ENCODE results near the gene IGF1R.

Gene IGF1R

DNA sequence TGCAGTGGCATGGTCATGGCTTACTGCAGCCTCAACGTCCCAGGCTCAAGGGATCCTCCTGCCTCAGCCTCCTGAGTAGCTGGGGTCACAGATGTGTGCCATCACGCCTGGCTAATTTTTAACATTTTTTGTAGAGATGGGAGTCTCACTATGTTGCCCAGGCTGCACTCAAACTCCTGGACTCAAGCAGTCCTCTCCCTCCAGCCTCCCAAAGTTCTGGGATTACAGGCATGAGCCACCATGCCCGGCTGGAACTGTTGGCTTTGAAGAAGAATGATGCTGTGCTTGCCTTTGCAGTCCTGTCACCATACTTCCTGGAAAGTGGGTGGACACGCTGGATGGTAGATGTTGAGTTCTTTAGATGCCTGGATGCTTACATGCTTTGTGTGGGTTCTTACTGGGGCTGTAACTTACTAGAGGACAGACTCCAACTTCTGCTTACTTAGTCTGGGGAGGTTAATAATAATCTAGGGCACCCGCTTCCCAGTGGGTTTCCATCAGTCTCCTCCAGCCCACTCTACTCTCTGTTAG is 36.7 kb downstream of the IGF1R start:
- no peaks in the 10 kb centered on the region for H3K36me3 Mint-ChIP-seq (ENCODE audit: insufficient read depth)
- DNase-seq (ENCODE audit: low spot score in 2 of 2): no peak
- no peaks in the 10 kb centered on the region for H3K4me1 Mint-ChIP-seq
- H3K9me3 Mint-ChIP-seq: no peaks in the 10 kb centered on the region
- no peak overlapping the region for H3K4me3 Mint-ChIP-seq
- H3K27ac Mint-ChIP-seq (ENCODE audit: low read depth): no peak overlapping the region
- no peak for ATAC-seq (replicated peaks; ENCODE audit: extremely low read depth, poor library complexity, severe bottlenecking)
- peaks cover 36% of the 10 kb centered on the region for H3K27me3 Mint-ChIP-seq

DNA sequence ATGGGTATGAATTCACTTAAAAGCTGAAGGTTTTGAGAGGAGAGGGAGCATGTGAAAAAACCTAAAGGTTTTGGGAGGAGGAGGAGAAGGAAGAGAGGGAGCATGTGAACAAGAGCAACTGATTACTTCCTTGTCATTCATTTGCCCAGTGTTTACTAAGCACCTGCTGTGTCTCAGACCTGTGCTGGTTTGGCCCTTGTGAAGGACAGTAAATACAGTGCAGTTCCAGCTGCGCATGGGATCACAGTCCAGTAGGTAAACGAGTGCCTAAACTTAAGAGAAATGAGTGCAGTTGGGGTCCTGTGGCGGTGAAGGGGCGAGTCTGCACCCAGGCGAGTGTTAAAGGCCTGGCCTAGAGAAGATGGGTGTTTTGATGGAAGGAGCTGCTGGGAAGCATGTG is 38.6 kb downstream of the IGF1R start:
- H3K4me3 Mint-ChIP-seq: no peak overlapping the region
- no peak overlapping the region for H3K27ac Mint-ChIP-seq (ENCODE audit: low read depth)
- H3K27me3 Mint-ChIP-seq: peaks cover 23% of the 10 kb centered on the region
- ATAC-seq (replicated peaks; ENCODE audit: extremely low read depth, poor library complexity, severe bottlenecking) (no peak), DNase-seq (ENCODE audit: low spot score in 2 of 2) (no peak)
- H3K36me3 Mint-ChIP-seq (ENCODE audit: insufficient read depth): no peaks in the 10 kb centered on the region
- H3K4me1 Mint-ChIP-seq: no peaks in the 10 kb centered on the region
- H3K9me3 Mint-ChIP-seq: no peaks in the 10 kb centered on the region

DNA sequence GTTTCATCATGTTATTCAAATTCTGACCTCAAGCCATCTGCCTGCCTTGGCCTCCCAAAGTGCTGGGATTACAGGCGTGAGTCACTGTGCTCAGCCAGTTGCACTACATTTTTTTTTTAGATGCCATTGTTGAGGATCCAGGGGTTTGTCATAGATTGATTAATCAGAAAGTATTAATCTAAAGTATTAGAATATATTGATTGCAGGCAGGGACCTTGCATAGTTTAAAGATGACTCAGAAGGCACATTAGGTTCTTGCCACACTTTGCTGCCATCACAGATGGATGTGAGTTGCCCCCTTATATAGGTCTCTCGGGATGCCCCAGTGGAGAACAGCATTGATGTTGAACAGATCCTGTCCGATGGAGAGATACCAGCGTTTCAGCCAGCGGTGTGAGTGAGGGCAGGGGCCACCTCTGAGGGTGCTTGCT is 41.1 kb downstream of the IGF1R start:
- ATAC-seq (replicated peaks; ENCODE audit: extremely low read depth, poor library complexity, severe bottlenecking): no peak
- Mint-ChIP-seq H3K9me3 (no peaks in the 10 kb centered on the region), H3K4me1 (no peaks in the 10 kb centered on the region), H3K36me3 (ENCODE audit: insufficient read depth) (no peaks in the 10 kb centered on the region), H3K27me3 (peaks cover 25% of the 10 kb centered on the region), H3K27ac (ENCODE audit: low read depth) (no peak overlapping the region), H3K4me3 (no peak overlapping the region)
- DNase-seq (ENCODE audit: low spot score in 2 of 2): no peak

DNA sequence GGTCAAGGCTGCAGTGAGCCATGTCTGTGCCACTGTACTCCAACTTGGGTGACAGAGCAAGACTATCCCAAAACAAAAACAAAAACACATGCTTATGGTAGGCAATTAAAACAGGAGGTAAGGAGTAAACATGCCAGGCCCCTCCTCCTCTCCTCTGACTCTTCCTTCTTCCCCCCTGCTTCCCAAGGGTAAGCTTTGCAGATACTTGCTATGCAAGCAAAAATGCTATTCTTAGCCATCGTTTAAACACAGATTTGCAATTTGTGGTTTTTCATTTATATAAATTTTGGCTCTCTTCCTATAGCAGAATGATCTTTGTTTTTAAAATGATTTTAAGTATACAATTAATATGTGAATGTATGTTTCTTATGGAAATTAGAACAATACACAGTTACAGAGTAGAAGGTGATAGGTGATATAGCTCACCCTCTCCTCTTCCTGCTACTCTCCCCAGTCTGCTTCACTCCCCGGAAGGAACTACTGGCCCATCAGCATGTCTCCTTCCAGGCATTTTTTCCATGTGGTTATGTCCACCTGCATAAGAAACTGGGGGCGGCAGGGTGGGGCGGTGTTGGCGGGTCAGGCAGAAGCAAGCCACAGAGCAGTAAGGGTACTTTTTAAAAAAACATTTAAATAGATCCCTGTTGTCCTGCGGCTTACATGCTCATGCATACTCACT is 42.1 kb downstream of the IGF1R start:
- Mint-ChIP-seq H3K4me1 (no peaks in the 10 kb centered on the region), H3K36me3 (ENCODE audit: insufficient read depth) (no peaks in the 10 kb centered on the region)

DNA sequence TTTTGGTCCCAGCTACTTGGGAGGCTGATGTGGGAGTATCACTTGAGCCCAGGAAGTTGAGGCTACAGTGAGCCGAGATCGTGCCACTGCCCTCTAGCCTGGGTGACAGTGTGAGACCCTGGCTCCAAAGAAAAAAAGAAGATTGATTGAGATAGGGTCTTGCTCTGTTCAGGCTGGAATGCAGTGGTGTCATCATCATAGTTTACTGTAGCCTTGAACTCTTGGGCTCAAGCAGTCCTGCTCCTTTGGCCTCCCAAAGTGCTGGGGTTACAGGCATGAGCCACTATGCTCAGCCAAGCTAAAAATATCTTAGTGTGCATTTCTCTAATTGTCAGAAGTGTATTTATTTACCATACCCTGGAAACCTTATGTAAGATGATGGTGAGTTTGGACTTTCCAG is 43.9 kb downstream of the IGF1R start:
- Mint-ChIP-seq H3K4me1 (no peaks in the 10 kb centered on the region), H3K27ac (ENCODE audit: low read depth) (no peak overlapping the region)
- no peak for ATAC-seq (replicated peaks; ENCODE audit: extremely low read depth, poor library complexity, severe bottlenecking)

More for the DNA sequence above, 42.1 kb downstream of the IGF1R start:
- no peak for ATAC-seq (replicated peaks; ENCODE audit: extremely low read depth, poor library complexity, severe bottlenecking)
- no peak for DNase-seq (ENCODE audit: low spot score in 2 of 2)
- H3K27me3 Mint-ChIP-seq: peaks cover 34% of the 10 kb centered on the region
- H3K27ac Mint-ChIP-seq (ENCODE audit: low read depth): no peak overlapping the region
- no peaks in the 10 kb centered on the region for H3K9me3 Mint-ChIP-seq
- H3K4me3 Mint-ChIP-seq: no peak overlapping the region

DNA sequence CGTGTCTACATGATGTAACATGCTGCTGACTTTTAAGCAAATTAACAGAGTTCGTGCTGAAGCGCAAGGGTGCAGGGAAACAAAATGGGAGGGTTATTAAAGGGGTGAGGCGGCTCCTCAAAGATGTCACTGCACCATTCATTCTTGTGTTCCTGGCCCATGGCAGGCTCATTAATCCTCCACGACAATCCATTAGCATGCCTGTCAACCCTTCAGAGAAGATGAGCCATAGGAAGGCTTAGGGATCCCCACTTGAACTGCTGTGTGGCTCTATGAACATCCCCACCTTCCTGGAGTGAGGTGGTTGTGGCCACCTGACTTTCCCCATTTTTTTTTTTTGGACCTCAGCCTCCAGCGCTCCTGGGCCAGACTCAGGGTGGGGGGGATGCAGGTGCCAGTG is 45.8 kb downstream of the IGF1R start:
- no peak overlapping the region for H3K27ac Mint-ChIP-seq (ENCODE audit: low read depth)

More for the DNA sequence above, 43.9 kb downstream of the IGF1R start:
- no peak for DNase-seq (ENCODE audit: low spot score in 2 of 2)
- H3K27me3 Mint-ChIP-seq: peaks cover 34% of the 10 kb centered on the region
- H3K4me3 Mint-ChIP-seq: no peak overlapping the region
- no peaks in the 10 kb centered on the region for H3K9me3 Mint-ChIP-seq
- H3K36me3 Mint-ChIP-seq (ENCODE audit: insufficient read depth): no peaks in the 10 kb centered on the region

DNA sequence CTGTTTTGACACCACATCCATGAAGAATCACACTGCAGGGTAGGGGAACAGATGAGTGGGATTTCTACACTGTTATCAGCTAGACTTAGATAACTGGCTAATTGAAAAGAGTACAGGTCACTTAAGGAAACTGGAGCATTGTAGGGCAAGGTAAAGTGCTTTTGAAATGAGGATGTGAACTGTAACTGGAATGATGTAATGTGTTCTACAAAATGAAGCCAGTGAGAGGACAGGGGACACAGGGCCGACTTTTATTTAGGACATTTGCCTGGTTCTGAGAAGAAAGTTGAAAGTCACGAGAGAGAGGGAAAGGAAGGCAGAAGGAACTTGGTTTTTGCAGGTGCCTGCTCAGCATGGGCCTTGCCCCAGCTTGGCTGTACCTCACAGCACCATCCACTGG is 50.5 kb downstream of the IGF1R start:
- H3K9me3 Mint-ChIP-seq: no peaks in the 10 kb centered on the region
- no peak for DNase-seq (ENCODE audit: low spot score in 2 of 2)
- no peak for ATAC-seq (replicated peaks; ENCODE audit: extremely low read depth, poor library complexity, severe bottlenecking)
- H3K4me1 Mint-ChIP-seq: no peaks in the 10 kb centered on the region
- H3K4me3 Mint-ChIP-seq: no peak overlapping the region
- peaks cover 42% of the 10 kb centered on the region for H3K27me3 Mint-ChIP-seq
- H3K27ac Mint-ChIP-seq (ENCODE audit: low read depth): no peak overlapping the region
- peaks cover 6% of the 10 kb centered on the region for H3K36me3 Mint-ChIP-seq (ENCODE audit: insufficient read depth)

More for the DNA sequence above, 45.8 kb downstream of the IGF1R start:
- no peak for ATAC-seq (replicated peaks; ENCODE audit: extremely low read depth, poor library complexity, severe bottlenecking)
- DNase-seq (ENCODE audit: low spot score in 2 of 2): no peak
- H3K27me3 Mint-ChIP-seq: peaks cover 42% of the 10 kb centered on the region
- H3K4me3 Mint-ChIP-seq: no peak overlapping the region
- peaks cover 4% of the 10 kb centered on the region for H3K36me3 Mint-ChIP-seq (ENCODE audit: insufficient read depth)
- no peaks in the 10 kb centered on the region for H3K9me3 Mint-ChIP-seq
- no peaks in the 10 kb centered on the region for H3K4me1 Mint-ChIP-seq

DNA sequence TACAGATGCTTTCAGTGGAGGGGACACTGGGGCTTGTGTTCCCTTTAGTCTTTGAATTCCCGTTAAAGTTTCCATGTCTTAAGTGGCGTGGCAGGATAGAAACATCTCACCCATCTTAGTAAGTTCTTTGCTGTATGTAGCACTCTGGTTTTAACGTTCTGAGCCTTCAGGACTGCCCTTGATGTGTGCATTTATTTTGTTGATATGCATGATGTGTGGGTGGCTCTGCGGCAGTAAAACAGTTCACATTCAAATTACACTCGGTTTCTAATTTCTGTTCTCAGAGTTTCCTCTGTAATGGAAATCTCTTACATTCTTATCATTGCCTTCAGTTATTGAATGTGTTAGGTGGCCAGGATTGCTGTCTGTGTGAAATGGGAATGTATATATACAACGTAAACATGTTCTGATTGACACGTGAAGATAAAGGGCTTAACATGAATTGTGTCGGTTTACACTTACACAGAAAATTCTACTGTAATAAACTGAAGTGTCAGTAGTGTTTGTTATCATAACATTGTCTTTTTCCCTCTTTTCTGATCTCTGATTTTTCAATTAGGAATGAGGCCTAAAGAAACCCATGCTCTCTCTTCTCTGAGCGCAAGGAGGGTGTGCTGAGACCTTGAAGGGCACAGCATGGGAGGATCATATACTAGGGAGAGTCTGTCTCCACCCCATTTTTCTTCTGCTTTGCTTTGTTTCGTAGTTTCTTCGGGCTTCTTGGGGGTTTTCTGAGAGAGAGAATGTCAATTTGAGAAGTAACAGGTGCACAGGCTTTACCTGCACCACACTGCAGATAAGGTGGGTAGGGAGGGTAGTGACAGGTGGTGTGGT is 51.5 kb downstream of the IGF1R start:
- Mint-ChIP-seq H3K36me3 (ENCODE audit: insufficient read depth) (peaks cover 6% of the 10 kb centered on the region), H3K4me1 (no peaks in the 10 kb centered on the region), H3K4me3 (no peak overlapping the region), H3K27ac (ENCODE audit: low read depth) (no peak overlapping the region), H3K9me3 (no peaks in the 10 kb centered on the region), H3K27me3 (peaks cover 33% of the 10 kb centered on the region)
- no peak for DNase-seq (ENCODE audit: low spot score in 2 of 2)
- ATAC-seq (replicated peaks; ENCODE audit: extremely low read depth, poor library complexity, severe bottlenecking): no peak

DNA sequence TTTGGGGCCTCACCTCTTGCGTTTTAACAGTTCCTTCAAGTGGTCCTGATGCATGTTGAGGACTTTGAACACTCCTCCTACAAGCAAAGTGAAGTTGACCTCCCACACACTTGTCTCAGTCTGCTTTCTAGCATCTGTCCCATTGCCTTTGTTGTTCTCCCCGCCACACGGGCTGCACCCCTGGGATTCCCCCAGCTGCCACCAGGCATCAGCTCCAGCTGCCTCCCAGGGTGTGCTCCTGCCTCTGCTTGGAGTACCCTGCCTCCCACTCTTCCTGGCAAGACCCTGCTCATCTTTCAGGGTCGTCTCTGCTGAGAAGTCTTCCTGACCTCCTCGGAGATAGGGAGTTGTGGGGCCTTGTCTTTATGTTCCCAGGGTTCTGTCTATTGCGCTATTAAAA is 52.2 kb downstream of the IGF1R start:
- Mint-ChIP-seq H3K4me3 (no peak overlapping the region), H3K36me3 (ENCODE audit: insufficient read depth) (peaks cover 6% of the 10 kb centered on the region), H3K27me3 (peaks cover 26% of the 10 kb centered on the region), H3K27ac (ENCODE audit: low read depth) (no peak overlapping the region), H3K4me1 (no peaks in the 10 kb centered on the region), H3K9me3 (no peaks in the 10 kb centered on the region)
- no peak for ATAC-seq (replicated peaks; ENCODE audit: extremely low read depth, poor library complexity, severe bottlenecking)
- no peak for DNase-seq (ENCODE audit: low spot score in 2 of 2)

DNA sequence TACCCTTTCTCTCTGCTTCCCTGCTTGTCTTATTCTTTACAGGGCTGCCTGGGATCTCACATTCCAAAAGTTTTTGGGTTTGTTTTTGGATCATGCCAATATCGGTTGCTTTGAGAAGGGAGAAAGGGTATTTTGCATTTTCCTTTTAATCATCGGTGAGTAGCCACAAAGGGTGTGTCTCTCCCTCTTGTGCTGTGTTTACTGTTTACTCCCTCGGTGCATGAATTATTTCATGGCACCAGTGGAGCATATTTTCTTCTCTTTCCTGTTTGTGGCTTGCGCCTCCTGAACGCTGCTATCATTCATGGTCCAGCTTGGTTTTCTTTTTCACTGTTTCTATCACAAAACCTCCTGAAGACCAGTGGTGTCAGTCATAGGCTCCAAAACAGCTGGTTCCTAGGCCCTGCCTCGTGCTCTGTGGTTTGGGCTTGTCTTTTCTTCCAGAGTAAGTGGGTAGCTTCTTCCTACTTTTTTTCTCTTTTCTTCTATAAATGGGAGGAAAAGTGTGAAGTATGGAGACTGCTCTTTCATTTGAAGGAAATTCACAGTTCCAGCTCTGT is 54.9 kb downstream of the IGF1R start:
- peaks cover 4% of the 10 kb centered on the region for H3K36me3 Mint-ChIP-seq (ENCODE audit: insufficient read depth)
- DNase-seq (ENCODE audit: low spot score in 2 of 2) (no peak), ATAC-seq (replicated peaks; ENCODE audit: extremely low read depth, poor library complexity, severe bottlenecking) (no peak)
- H3K4me3 Mint-ChIP-seq: no peak overlapping the region
- no peaks in the 10 kb centered on the region for H3K4me1 Mint-ChIP-seq
- peaks cover 7% of the 10 kb centered on the region for H3K27me3 Mint-ChIP-seq
- no peak overlapping the region for H3K27ac Mint-ChIP-seq (ENCODE audit: low read depth)
- no peaks in the 10 kb centered on the region for H3K9me3 Mint-ChIP-seq

DNA sequence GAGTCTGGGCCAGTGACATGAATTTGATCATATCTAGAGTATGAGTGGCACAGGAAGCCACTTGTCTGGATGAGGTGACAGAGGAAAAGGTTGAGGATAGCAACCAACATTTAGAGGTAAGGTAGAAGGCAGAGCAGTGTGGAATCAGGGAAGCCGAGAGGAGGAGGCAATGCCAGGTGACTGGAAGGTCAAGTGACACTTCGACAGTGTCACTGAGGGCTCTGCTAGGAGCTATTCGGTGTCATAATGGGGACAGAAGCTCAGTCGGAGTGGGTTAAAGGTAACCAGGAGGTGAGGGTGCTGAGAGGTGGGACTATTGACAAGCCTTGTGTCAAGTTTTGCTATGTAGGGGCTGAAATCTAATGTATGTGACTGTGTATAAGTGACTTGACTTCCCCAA is 56.7 kb downstream of the IGF1R start:
- H3K4me1 Mint-ChIP-seq: no peaks in the 10 kb centered on the region
- no peak overlapping the region for H3K27ac Mint-ChIP-seq (ENCODE audit: low read depth)
- DNase-seq (ENCODE audit: low spot score in 2 of 2): no peak
- no peak for ATAC-seq (replicated peaks; ENCODE audit: extremely low read depth, poor library complexity, severe bottlenecking)
- no peaks in the 10 kb centered on the region for H3K27me3 Mint-ChIP-seq
- no peaks in the 10 kb centered on the region for H3K9me3 Mint-ChIP-seq
- H3K36me3 Mint-ChIP-seq (ENCODE audit: insufficient read depth): peaks cover under 1% of the 10 kb centered on the region
- no peak overlapping the region for H3K4me3 Mint-ChIP-seq

DNA sequence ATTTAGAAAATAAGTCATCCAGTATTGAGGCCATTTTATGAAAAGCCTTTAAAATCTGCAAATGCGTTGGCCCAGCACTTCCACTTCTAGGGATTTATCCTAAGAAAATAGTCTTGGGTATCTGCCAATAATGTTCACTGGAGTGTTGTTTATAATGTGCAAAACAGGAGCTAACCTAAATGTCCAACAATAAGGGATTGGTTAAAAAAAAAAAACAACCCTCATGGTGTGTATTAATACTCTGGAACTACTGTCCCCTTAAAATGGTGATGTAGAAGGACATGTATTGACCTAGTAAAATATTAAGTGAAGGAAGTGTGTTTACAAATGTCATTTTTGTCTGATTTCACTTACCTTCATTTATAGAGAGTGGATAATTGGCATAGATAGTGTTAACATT is 58.0 kb downstream of the IGF1R start:
- Mint-ChIP-seq H3K27me3 (no peaks in the 10 kb centered on the region), H3K9me3 (no peaks in the 10 kb centered on the region), H3K4me1 (no peaks in the 10 kb centered on the region), H3K4me3 (no peak overlapping the region), H3K36me3 (ENCODE audit: insufficient read depth) (no peaks in the 10 kb centered on the region), H3K27ac (ENCODE audit: low read depth) (no peak overlapping the region)
- ATAC-seq (replicated peaks; ENCODE audit: extremely low read depth, poor library complexity, severe bottlenecking): no peak
- DNase-seq (ENCODE audit: low spot score in 2 of 2): no peak

DNA sequence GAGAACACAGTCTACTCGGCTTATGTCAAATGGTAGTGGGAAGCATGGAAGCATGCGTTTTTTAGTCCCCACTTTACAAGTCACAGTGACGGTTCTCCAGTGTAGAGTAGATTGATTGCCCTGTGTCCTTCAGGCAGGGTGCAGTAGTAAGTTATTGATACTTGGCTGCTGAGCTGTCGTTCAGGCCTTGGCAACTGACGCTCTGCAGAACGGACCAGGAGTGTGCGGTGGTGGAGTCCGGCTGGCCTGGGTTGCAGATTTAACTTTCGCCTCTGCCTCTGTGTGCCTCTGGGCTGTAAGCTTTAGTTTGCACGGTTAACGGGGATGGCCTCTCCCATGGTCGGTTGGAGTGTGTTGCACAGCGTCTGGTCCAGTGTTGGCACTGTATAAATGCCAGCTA is 58.6 kb downstream of the IGF1R start:
- peaks cover 3% of the 10 kb centered on the region for H3K9me3 Mint-ChIP-seq
- DNase-seq (ENCODE audit: low spot score in 2 of 2) (no peak), ATAC-seq (replicated peaks; ENCODE audit: extremely low read depth, poor library complexity, severe bottlenecking) (no peak)
- H3K27ac Mint-ChIP-seq (ENCODE audit: low read depth): no peak overlapping the region
- H3K4me3 Mint-ChIP-seq: no peak overlapping the region
- no peaks in the 10 kb centered on the region for H3K36me3 Mint-ChIP-seq (ENCODE audit: insufficient read depth)
- H3K27me3 Mint-ChIP-seq: no peaks in the 10 kb centered on the region
- no peaks in the 10 kb centered on the region for H3K4me1 Mint-ChIP-seq
